Stimulated activated CD8-positive, alpha-beta memory T cell treated with anti-CD3 and anti-CD28 coated beads, Interleukin-7, amount 100 ng/mL, for 24 hours (primary cell): ENCODE measurements around the gene SMIM7.
"Not testable (repeated sequence)": the region's sequence is repeated elsewhere in the genome, so short reads cannot be mapped to it uniquely, and the experiment has no call there.

Experiments
- DNase-seq: peaks from one replicate; pipeline ENCODE4 v3.0.0-alpha.2; 2020; ENCODE audit warnings: low read depth

The SMIM7 gene

GRCh38 chr19:16654627-16655026 is 5.3 kb downstream of the SMIM7 start:
- DNase-seq = no peak

GRCh38 chr19:16654140-16654539 is 5.8 kb downstream of the SMIM7 start:
- DNase-seq = no peak

- DNase-seq = no peak
Measured at GRCh38 chr19:16652854-16653253, 7.1 kb downstream of the SMIM7 start.

GRCh38 chr19:16651421-16652188 is 8.3 kb downstream of the SMIM7 start:
- not testable (repeated sequence) for DNase-seq

GRCh38 chr19:16650821-16651220 is 9.1 kb downstream of the SMIM7 start:
- DNase-seq = no peak

GRCh38 chr19:16649734-16650133 is 10.2 kb downstream of the SMIM7 start:
- DNase-seq = no peak

GRCh38 chr19:16645140-16645539 is 14.8 kb downstream of the SMIM7 start:
- DNase-seq = no peak

GRCh38 chr19:16641695-16642094 is 18.2 kb downstream of the SMIM7 start:
- no peak for DNase-seq

GRCh38 chr19:16640951-16641350 is 19.0 kb downstream of the SMIM7 start:
- DNase-seq = no peak

- no peak for DNase-seq
Measured at GRCh38 chr19:16638666-16639065, 21.3 kb downstream of the SMIM7 start.

GRCh38 chr19:16637535-16637934 is 22.4 kb downstream of the SMIM7 start:
- no peak for DNase-seq

- no peak for DNase-seq
Measured at GRCh38 chr19:16631465-16631864, 28.5 kb downstream of the SMIM7 start.

- no peak for DNase-seq
Measured at GRCh38 chr19:16628984-16629691, 30.8 kb downstream of the SMIM7 start.

- peak; percentile 87 for DNase-seq
Measured at GRCh38 chr19:16628183-16628983, 31.6 kb downstream of the SMIM7 start, which contains the start of gene MED26. Gene MED26, minus strand, starts transcription at chr19:16628204. Its CDS starts 261 bp downstream, at chr19:16627943.

GRCh38 chr19:16627928-16628182 is 32.1 kb downstream of the SMIM7 start:
- DNase-seq = no peak

GRCh38 chr19:16627193-16627927 is 32.6 kb downstream of the SMIM7 start:
- DNase-seq = no peak

GRCh38 chr19:16626796-16627192 is 33.1 kb downstream of the SMIM7 start:
- no peak for DNase-seq

GRCh38 chr19:16625163-16625958 is 34.6 kb downstream of the SMIM7 start:
- DNase-seq = no peak

GRCh38 chr19:16624236-16624635 is 35.7 kb downstream of the SMIM7 start:
- DNase-seq = no peak

- no peak for DNase-seq
Measured at GRCh38 chr19:16623576-16623975, 36.4 kb downstream of the SMIM7 start.

- no peak for DNase-seq
Measured at GRCh38 chr19:16623066-16623465, 36.9 kb downstream of the SMIM7 start.
